Mesendoderm (in vitro differentiated cells): Measurements from ENCODE around the gene PAX5.

Experiments
- DNase-seq: peaks from one replicate; pipeline ENCODE4 v3.0.0; 2013
- H2AK5ac ChIP-seq: 2 replicates; pipeline ENCODE4 v1.6.1; 2013; ENCODE audit warnings: low read length, inconsistent platforms
- H2BK120ac ChIP-seq: 2 replicates; pipeline ENCODE4 v1.6.1; 2013; ENCODE audit warnings: low read depth, mild to moderate bottlenecking, low read length, moderate library complexity, mixed read lengths
- H2BK15ac ChIP-seq: replicated peaks from 2 replicates; pipeline ENCODE4 v1.6.1; 2013; ENCODE audit warnings: low read depth, mild to moderate bottlenecking, moderate library complexity
- H2BK5ac ChIP-seq: 2 replicates; pipeline ENCODE4 v1.6.1; 2013; ENCODE audit warnings: low read length, inconsistent platforms
- H3K18ac ChIP-seq: 2 replicates; pipeline ENCODE4 v1.6.1; 2013; ENCODE audit warnings: mild to moderate bottlenecking, low read length, mixed read lengths
- H3K23ac ChIP-seq: one replicate; pipeline ENCODE4 v1.6.1; 2013; ENCODE audit warnings: low read length
- H3K27ac ChIP-seq: 2 replicates; pipeline ENCODE4 v1.5.1; 2013; ENCODE audit warnings: low read depth, mild to moderate bottlenecking, inconsistent platforms, low read length, moderate library complexity
- H3K27me3 ChIP-seq: 2 replicates; pipeline ENCODE4 v1.6.1; 2013; ENCODE audit warnings: low read length, control low read depth, mild to moderate bottlenecking, inconsistent platforms; ENCODE audit not compliant: insufficient read depth, poor library complexity
- H3K36me3 ChIP-seq: 2 replicates; pipeline ENCODE4 v1.6.1; 2013; ENCODE audit warnings: low read length, inconsistent platforms; ENCODE audit not compliant: control insufficient read depth, insufficient read depth
- H3K4ac ChIP-seq: one replicate; pipeline ENCODE4 v1.6.1; 2013; ENCODE audit warnings: low read depth, mild to moderate bottlenecking, low read length, moderate library complexity
- H3K4me1 ChIP-seq: 2 replicates; pipeline ENCODE4 v1.6.1; 2013; ENCODE audit warnings: low read depth, low read length, inconsistent platforms; ENCODE audit not compliant: control insufficient read depth
- H3K4me2 ChIP-seq: 2 replicates; pipeline ENCODE4 v1.6.1; 2013; ENCODE audit warnings: low read length
- H3K4me3 ChIP-seq: 2 replicates; pipeline ENCODE4 v1.5.1; 2013; ENCODE audit warnings: mild to moderate bottlenecking, low read length
- H3K56ac ChIP-seq: one replicate; pipeline ENCODE4 v1.6.1; 2013; ENCODE audit warnings: low read length
- H3K79me1 ChIP-seq: 2 replicates; pipeline ENCODE4 v1.6.1; 2013; ENCODE audit warnings: low read length, inconsistent platforms
- H3K79me2 ChIP-seq: 2 replicates; pipeline ENCODE4 v1.6.1; 2013; ENCODE audit warnings: mild to moderate bottlenecking, low read length; ENCODE audit not compliant: control insufficient read depth, insufficient read depth
- H3K9ac ChIP-seq: 2 replicates; pipeline ENCODE4 v1.6.1; 2013; ENCODE audit warnings: low read length, inconsistent platforms
- H4K5ac ChIP-seq: one replicate; pipeline ENCODE4 v1.6.1; 2013; ENCODE audit warnings: low read length
- H4K8ac ChIP-seq: one replicate; pipeline ENCODE4 v1.6.1; 2013; ENCODE audit warnings: low read depth, mild to moderate bottlenecking, control low read depth, low read length, moderate library complexity
- WGBS: extraction: QIAGEN DNeasy Blood & Tissue Kit; methylation state at CpG from one replicate; pipeline ENCODE4 v1.1.7; 2013; ENCODE audit warnings: low lambda C conversion rate, missing lambda C conversion rate; ENCODE audit not compliant: insufficient coverage; ENCODE audit errors: extremely low coverage; 5-methylcytosine and 5-hydroxymethylcytosine counted together

PAX5 gene

DNA sequence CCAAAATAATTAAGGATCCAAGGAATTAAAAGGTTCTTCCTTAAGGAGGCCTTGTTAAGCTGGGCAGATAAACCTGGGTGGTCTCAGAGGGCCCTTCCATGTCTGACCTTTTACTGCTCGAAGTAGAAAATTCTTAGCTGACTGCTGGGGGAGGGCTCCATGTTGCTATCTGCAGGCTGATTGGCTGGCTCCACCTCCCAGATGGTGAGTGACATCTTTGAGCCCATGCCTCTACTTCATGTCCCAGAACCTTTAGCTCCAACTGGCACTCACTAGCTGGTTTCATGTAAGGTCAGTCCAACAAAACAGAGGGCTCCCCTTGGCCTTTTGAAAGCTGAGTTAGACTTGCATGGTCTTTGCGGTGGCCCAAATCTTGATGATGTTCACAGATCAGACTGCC is 188.2 kb downstream of the PAX5 start:
- Histone ChIP-seq H4K8ac (no peak overlapping the region), H3K27me3 (no peaks in the 10 kb centered on the region), H2AK5ac (no peak overlapping the region), H3K27ac (no peak overlapping the region), H3K4me2 (no peak overlapping the region), H4K5ac (no peak overlapping the region), H3K79me1 (no peaks in the 10 kb centered on the region), H2BK15ac (no peak overlapping the region), H3K23ac (no peak overlapping the region), H3K18ac (no peak overlapping the region), H3K9ac (no peak overlapping the region), H3K36me3 (no peaks in the 10 kb centered on the region), H2BK120ac (no peak overlapping the region), H3K4me1 (no peaks in the 10 kb centered on the region), H3K4me3 (no peak overlapping the region), H2BK5ac (no peak overlapping the region), H3K56ac (no peak overlapping the region), H3K4ac (no peak overlapping the region), H3K79me2 (no peaks in the 10 kb centered on the region)
- DNase-seq, result no peak
- no CpG with 5 or more reads among the region's 2 CpGs for WGBS

DNA sequence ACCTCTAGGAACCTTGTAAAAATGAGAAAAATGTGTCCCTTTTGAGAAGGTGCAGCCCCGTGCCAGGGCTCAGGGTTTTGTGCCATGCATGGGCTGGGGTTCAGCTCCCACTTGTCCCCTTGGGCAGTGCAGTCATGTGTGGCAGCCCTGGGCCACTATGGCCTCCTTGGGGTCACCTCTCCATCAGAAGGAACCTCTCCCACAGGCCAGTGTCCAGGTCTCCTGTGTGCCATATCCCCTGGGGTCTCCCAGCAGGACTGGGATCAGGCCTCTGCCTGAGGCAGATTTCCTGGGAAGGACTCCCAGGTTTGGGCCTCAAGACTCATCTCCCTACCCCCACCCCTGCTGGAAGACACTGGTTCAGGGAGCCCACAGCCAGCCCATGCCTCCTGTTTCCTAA is 189.1 kb downstream of the PAX5 start:
- Histone ChIP-seq H3K56ac (no peak overlapping the region), H2BK15ac (no peak overlapping the region), H3K27ac (no peak overlapping the region), H3K23ac (no peak overlapping the region), H4K8ac (no peak overlapping the region), H4K5ac (no peak overlapping the region), H2BK120ac (no peak overlapping the region), H3K9ac (no peak overlapping the region), H3K79me2 (no peaks in the 10 kb centered on the region), H3K36me3 (no peaks in the 10 kb centered on the region), H2AK5ac (no peak overlapping the region), H3K79me1 (no peaks in the 10 kb centered on the region), H3K27me3 (no peaks in the 10 kb centered on the region), H3K4ac (no peak overlapping the region), H3K18ac (no peak overlapping the region), H3K4me1 (no peaks in the 10 kb centered on the region), H2BK5ac (no peak overlapping the region), H3K4me3 (no peak overlapping the region), H3K4me2 (no peak overlapping the region)
- WGBS, result no CpG with 5 or more reads among the region's 1 CpG
- DNase-seq, result no peak

DNA sequence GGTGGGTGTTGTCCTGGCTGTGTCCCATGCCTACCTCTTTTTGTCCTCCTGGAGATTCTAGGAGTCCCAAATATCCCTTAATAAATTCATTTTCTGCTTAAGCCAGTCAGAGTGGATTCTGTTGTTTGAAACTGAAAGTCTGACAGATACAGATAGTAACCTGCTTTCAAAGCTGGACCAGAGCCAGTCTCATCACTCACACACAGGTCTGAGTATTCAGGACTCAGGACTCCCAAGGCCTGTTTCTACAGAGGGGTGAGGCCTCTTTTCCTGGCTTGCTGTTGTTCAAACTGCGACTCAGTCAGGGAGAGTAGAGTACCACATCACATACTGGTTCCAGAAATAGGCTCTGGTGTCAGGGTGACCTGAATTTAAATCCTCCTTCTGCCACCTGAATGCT is 190.1 kb downstream of the PAX5 start:
- Histone ChIP-seq H3K56ac (no peak overlapping the region), H2BK15ac (no peak overlapping the region), H3K27me3 (no peaks in the 10 kb centered on the region), H3K18ac (no peak overlapping the region), H3K79me2 (no peaks in the 10 kb centered on the region), H3K4ac (no peak overlapping the region), H3K4me3 (no peak overlapping the region), H3K23ac (no peak overlapping the region), H2BK5ac (no peak overlapping the region), H3K79me1 (no peaks in the 10 kb centered on the region), H3K27ac (no peak overlapping the region), H3K4me1 (no peaks in the 10 kb centered on the region), H3K9ac (no peak overlapping the region), H2AK5ac (no peak overlapping the region), H4K5ac (no peak overlapping the region), H2BK120ac (no peak overlapping the region), H4K8ac (no peak overlapping the region), H3K36me3 (no peaks in the 10 kb centered on the region), H3K4me2 (no peak overlapping the region)
- DNase-seq, result no peak
- no CpG with 5 or more reads among the region's 1 CpG for WGBS

DNA sequence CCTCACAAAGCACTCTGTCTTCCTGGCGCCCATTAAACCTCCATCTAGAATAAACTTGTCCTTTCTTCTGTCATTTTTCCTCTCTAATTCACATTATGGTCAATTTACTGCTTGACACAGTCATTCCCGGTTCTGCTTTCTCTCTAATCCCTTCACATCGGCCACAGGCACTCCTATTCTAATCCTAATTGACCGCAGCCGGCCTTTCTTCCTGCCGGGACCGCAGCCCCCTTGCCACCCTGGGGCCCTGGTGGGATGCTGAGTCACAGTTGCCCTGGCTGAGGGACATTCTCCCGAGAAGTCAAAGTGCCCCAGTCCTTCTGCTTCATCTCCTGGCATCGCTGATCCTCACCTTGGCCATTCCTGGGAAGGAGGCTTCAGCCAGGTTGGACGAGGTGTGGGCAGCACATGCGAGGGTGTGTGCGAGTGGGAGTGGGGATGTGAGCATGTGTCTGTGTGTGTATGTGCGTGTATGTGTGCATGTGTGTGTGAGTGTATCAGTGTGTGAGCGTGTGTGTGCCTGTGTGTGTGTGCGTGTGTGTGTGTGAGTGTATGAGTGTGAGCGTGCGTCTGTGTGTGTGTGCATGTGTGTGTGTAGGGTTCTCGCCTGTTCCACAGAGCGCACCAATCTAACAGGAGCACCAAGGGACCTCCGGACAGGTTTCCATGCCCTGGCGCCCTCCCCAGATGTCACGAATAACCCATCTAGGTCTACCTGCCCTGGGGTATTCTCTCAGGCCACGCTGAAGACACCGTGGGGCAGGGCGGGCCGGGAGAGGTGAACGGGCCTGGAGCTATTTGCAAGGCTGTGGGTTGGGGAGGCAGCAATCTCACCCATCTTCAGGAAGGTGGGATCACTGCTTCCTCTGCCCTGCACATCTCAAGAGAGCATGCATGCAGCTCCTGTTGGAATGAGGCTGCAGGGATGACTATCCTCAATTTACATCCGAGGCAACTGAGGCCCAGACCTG is 191.2 kb downstream of the PAX5 start:
- Histone ChIP-seq H3K4me2 (no peak overlapping the region), H3K23ac (no peak overlapping the region), H4K5ac (no peak overlapping the region), H3K79me2 (no peaks in the 10 kb centered on the region), H3K79me1 (no peaks in the 10 kb centered on the region), H3K18ac (no peak overlapping the region), H2AK5ac (no peak overlapping the region), H2BK15ac (no peak overlapping the region), H3K4me1 (no peaks in the 10 kb centered on the region), H3K27ac (no peak overlapping the region), H3K56ac (no peak overlapping the region), H2BK5ac (no peak overlapping the region), H3K4me3 (no peak overlapping the region), H3K27me3 (no peaks in the 10 kb centered on the region), H4K8ac (no peak overlapping the region), H3K36me3 (no peaks in the 10 kb centered on the region), H3K4ac (no peak overlapping the region), H3K9ac (no peak overlapping the region), H2BK120ac (no peak overlapping the region)
- WGBS, result no CpG with 5 or more reads among the region's 28 CpGs
- DNase-seq, result no peak

DNA sequence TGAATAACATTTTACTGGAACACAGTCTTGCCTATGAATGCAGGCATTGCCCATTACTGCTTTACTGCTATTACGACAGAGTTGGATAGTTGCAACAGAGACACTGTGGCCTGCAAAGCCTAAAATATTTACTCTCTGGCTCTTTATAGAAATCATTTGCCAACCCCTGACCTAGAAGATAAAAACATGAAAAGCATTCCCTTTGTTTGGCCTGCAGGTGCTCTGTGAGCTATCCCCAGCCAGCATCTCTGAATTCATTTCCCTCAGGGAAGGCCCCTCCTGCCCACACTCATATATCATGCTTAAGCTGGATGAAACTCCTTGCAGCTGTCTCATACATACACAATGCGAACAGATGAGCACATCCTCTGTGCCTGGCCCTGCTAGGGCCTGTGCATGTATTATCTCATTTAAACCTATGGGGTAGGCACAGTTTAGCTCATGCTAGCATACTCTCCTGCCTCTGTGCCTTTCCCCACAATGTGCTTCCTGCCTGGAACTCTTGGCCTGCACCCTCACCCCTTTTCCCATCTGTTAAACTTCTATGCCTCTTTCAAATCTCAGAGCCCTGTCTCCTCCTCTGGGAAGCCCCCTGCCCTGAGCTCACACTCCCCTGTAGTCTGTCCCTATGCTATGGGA is 193.1 kb downstream of the PAX5 start:
- Histone ChIP-seq H2BK5ac (no peak overlapping the region), H2BK120ac (no peak overlapping the region), H3K4me1 (no peaks in the 10 kb centered on the region), H3K79me1 (no peaks in the 10 kb centered on the region), H3K36me3 (no peaks in the 10 kb centered on the region), H3K4me2 (no peak overlapping the region), H3K27me3 (no peaks in the 10 kb centered on the region), H3K9ac (no peak overlapping the region), H2BK15ac (no peak overlapping the region), H3K79me2 (no peaks in the 10 kb centered on the region), H2AK5ac (no peak overlapping the region), H4K5ac (no peak overlapping the region), H3K18ac (no peak overlapping the region), H4K8ac (no peak overlapping the region), H3K23ac (no peak overlapping the region), H3K4ac (no peak overlapping the region), H3K27ac (no peak overlapping the region), H3K56ac (no peak overlapping the region), H3K4me3 (no peak overlapping the region)
- DNase-seq, result no peak
- no CpG with 5 or more reads among the region's 2 CpGs for WGBS
